Measurements from ENCODE around the gene CD63.

Gene CD63

DNA sequence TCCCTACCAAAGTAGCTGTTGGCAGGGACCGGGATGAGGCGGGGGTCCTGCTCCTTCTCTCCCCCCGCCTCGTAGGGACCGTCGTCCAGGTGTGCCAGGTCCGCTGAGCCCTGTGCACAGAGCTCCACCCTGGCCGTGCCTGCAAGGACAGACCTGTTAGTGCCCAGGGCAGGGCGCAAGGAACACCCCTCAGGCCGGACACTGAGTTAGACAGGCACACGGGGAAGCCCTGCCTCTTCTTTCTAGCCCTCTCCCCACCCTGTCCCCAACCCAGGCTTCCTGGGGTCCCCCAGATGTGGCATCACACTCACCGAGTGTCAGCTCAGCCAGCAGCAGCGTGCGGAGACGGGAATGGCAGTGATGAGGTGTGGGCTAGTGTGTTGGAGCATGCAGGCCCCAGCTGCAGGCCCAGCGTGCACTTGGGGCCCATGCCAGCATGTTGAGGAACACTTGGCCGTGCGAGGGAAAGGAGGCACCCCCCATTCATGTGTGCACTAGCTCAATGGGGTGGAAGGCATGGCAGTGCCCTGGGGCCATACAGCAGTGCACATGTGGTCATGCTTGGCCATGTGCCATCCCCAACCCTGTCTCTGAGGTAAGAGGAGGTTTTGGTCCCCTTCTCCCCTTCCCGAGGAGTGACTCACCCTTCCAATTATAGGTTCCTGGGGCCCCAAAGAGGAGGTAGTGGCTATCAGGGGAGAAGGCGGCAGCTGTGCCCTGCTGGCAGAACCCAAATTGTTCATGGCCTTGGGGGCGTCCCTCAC lies 28.4 kb downstream of the CD63 start:
- H3K4me3 ChIP-seq (ENCODE audit: low read depth, low read length): no peak overlapping the region
- in situ Hi-C loops (cut with HindIII; ENCODE audit: low sequenced_read_pairs): no loop called here
- TF ChIP-seq, protein P1, sequence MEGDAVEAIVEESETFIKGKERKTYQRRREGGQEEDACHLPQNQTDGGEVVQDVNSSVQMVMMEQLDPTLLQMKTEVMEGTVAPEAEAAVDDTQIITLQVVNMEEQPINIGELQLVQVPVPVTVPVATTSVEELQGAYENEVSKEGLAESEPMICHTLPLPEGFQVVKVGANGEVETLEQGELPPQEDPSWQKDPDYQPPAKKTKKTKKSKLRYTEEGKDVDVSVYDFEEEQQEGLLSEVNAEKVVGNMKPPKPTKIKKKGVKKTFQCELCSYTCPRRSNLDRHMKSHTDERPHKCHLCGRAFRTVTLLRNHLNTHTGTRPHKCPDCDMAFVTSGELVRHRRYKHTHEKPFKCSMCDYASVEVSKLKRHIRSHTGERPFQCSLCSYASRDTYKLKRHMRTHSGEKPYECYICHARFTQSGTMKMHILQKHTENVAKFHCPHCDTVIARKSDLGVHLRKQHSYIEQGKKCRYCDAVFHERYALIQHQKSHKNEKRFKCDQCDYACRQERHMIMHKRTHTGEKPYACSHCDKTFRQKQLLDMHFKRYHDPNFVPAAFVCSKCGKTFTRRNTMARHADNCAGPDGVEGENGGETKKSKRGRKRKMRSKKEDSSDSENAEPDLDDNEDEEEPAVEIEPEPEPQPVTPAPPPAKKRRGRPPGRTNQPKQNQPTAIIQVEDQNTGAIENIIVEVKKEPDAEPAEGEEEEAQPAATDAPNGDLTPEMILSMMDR (IDR thresholded peaks at IDR 0.05; ENCODE audit: low read depth, low read length, missing control alignments): no peak
- no peak for DNase-seq (ENCODE audit: low read depth)

DNA sequence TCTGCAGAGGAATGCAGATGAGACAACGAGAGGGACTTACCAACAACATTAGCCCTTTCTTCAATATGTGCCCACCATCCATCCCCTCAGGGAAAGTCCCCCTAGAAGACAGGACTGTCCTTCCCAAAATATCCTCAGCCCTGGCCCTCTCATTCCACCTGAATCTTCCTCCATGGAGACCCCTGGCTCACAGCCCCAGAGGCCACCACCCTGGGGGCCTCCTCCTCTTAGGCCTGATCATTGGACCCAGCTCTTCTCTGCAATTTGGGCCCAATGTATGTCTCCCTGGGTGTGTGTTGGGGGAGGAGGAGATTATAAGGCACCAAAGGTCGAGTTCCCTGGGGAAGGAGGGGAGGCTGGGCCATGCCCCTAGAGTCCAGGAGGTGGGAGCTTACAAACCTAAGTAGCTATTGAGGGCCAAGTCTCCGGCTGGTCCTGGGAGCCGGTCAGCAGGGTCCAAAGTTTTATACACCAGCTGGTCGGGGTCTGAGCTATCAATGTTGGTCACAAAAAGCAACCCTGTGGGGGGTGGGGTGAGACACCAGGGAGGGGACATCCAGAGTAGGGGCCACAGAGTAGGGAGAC lies 29.2 kb downstream of the CD63 start:
- TF ChIP-seq, protein P1 (IDR thresholded peaks at IDR 0.05; ENCODE audit: low read depth, low read length, missing control alignments): no peak
- in situ Hi-C loops (cut with HindIII; ENCODE audit: low sequenced_read_pairs): no loop called here
- no peak for DNase-seq (ENCODE audit: low read depth)
- no peak overlapping the region for H3K4me3 ChIP-seq (ENCODE audit: low read depth, low read length)

DNA sequence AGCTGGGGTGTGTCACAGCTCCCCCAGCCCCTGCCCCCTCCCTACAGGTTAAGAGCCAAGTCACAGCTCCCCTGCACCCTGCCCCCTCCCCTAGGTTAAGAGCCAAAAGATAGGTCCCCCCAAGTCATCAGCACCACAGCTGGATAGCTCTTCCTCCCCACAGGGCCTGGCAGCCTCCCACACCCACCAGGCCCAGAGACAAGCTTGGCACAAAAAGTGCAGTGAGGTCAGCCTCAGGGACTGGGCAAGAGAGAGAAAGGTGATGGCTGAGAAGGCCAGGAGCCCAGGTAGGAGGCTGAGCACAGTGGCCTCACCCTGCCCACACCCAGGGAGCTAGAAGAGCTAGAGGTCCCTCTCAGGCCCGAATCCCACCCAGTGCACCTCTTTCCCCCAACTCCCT lies 29.8 kb downstream of the CD63 start:
- in situ Hi-C loops (cut with HindIII; ENCODE audit: low sequenced_read_pairs): no loop called here
- no peak overlapping the region for H3K4me3 ChIP-seq (ENCODE audit: low read depth, low read length)
- DNase-seq (ENCODE audit: low read depth): no peak
- TF ChIP-seq, protein P1 (IDR thresholded peaks at IDR 0.05; ENCODE audit: low read depth, low read length, missing control alignments): no peak

DNA sequence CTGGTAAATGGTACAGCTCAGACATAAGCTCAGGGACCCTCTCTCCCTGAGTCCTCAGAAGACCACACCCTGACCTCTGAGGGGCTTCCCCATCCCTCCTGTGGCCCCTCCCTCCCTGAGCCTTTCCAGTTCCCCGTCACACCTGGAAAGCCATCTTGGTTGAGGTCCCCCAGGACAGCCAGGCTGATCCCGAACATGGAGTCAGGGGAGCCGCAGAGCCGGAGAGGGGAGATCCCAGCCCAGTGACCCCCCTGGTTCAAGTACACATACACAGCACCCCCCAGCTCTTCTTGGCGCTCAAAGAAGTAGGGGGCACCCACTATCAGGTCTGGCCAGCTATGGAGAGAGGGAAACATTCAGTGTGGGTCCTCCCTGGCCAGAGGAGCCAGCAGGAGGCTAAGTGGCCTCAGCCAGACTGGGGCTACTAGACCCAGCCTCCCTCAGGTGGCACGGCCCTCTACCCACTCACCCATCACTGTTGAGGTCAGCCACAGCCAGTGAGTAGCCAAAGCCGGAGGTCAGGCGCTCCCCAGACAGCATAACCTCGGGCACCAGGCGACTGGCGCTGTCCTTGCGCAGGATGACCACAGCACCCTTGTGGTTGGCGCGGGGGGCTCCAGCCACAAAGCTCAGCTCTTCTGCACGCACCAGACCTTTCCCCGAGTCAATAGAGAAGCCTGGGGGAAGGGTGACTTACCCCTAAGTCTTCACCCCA lies 30.4 kb downstream of the CD63 start:
- no peak for DNase-seq (ENCODE audit: low read depth)
- no peak overlapping the region for H3K4me3 ChIP-seq (ENCODE audit: low read depth, low read length)
- in situ Hi-C loops (cut with HindIII; ENCODE audit: low sequenced_read_pairs): no loop called here
- TF ChIP-seq, protein P1 (IDR thresholded peaks at IDR 0.05; ENCODE audit: low read depth, low read length, missing control alignments): no peak

DNA sequence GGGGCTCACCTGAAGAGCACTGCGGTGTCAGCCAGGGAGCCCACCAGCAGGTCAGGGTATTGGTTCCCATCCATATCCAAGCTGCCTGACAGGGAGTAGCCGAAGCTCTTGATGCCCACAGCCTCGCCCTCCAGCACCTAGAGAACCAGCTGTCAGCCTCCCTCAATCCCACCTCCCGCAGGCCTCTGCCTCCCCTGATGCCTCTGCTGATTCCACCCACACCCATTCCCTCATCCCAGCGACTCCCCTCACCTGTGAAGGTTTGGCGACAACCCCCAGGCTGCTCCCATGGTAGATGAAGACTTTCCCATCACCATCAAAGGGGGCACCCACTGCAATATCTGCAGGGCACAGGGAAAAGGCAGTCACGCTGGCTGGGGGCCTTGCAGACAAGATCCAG lies 31.1 kb downstream of the CD63 start:
- H3K4me3 ChIP-seq (ENCODE audit: low read depth, low read length): no peak overlapping the region
- TF ChIP-seq, protein P1 (IDR thresholded peaks at IDR 0.05; ENCODE audit: low read depth, low read length, missing control alignments): no peak
- in situ Hi-C loops (cut with HindIII; ENCODE audit: low sequenced_read_pairs): no loop called here
- no peak for DNase-seq (ENCODE audit: low read depth)

DNA sequence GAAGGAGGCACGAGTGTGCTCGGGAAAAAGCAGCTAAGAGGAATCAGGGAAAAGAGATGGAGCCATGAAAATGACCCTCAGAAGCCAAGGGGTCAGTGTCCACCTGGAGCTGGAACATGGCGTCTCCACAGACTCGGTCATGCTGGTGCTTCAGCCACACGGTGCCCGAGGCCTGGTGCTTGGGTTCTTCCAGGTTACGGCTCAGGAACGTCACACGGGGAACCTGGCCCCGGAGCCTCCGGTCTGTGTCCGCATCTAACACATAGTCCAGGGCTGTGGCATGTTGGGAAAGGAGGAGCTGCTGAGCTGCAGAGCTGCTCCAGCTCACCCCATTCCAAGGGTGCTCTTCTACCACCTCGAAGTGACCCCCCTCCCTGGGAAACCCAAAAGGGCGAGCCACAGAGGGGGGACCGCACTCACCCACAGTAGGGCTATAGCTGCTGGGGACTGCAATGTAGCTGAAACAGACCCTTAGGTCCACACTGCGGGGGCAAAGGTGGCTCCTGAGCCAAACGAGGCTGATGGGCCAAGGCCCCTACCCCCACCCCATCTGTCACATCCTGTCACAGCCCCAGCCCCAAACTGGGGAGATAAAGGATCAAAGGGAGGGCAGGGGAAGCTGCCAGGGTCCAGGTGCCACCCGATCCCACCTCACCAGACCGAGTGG lies 31.9 kb downstream of the CD63 start:
- TF ChIP-seq, protein P1 (IDR thresholded peaks at IDR 0.05; ENCODE audit: low read depth, low read length, missing control alignments): no peak
- DNase-seq (ENCODE audit: low read depth): no peak
- H3K4me3 ChIP-seq (ENCODE audit: low read depth, low read length): no peak overlapping the region
- in situ Hi-C loops (cut with HindIII; ENCODE audit: low sequenced_read_pairs): no loop called here

Measured in astrocyte of the cerebellum (primary cell).